ENCODE data around the gene TMOD1. TPM values are rescaled to one million over a fixed set of nuclear protein-coding genes. Genes with fewer than 3 reads are reported as not detected.

TMOD1 gene
- total RNA-seq, 1 experiment from 2014 or later: 0.14 TPM

DNA sequence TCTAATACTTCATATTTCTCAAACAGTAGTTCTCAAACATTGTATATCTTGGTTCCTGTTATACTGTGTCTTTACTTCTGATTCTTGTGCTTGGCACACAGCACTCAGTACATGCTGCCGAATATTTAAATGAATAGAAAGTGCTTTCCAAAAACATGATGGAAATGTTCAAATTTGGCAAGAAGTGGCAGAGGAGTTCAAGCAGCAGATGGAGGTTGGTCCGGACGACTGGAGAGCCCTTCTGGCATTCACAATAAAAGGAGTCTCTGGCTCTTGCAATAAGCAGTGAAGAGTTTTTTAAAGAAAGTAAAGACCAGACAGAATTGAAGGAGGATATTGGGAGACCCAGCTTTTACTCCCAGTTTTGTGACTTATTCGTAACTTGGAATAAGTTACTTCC is 95.4 kb downstream of the TMOD1 start:
- BruUV-seq (replicated peaks): no TSS peak
- DNase-seq: no peak
- no peaks in the 10 kb centered on the region for H3K9me3 Mint-ChIP-seq (ENCODE audit: low read depth, unreplicated experiment)
- TF ChIP-seq, protein P1, sequence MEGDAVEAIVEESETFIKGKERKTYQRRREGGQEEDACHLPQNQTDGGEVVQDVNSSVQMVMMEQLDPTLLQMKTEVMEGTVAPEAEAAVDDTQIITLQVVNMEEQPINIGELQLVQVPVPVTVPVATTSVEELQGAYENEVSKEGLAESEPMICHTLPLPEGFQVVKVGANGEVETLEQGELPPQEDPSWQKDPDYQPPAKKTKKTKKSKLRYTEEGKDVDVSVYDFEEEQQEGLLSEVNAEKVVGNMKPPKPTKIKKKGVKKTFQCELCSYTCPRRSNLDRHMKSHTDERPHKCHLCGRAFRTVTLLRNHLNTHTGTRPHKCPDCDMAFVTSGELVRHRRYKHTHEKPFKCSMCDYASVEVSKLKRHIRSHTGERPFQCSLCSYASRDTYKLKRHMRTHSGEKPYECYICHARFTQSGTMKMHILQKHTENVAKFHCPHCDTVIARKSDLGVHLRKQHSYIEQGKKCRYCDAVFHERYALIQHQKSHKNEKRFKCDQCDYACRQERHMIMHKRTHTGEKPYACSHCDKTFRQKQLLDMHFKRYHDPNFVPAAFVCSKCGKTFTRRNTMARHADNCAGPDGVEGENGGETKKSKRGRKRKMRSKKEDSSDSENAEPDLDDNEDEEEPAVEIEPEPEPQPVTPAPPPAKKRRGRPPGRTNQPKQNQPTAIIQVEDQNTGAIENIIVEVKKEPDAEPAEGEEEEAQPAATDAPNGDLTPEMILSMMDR (IDR thresholded peaks at IDR 0.05; ENCODE audit: unreplicated experiment): no peak
- no peak overlapping the region for H3K27ac Mint-ChIP-seq (ENCODE audit: unreplicated experiment)
- H3K27me3 Mint-ChIP-seq (ENCODE audit: unreplicated experiment): peaks cover 12% of the 10 kb centered on the region
- no peaks in the 10 kb centered on the region for H3K4me1 Mint-ChIP-seq (ENCODE audit: low read depth, unreplicated experiment)
- no peak overlapping the region for H3K4me3 Mint-ChIP-seq (ENCODE audit: low read depth, unreplicated experiment)
- peaks cover 4% of the 10 kb centered on the region for H3K36me3 Mint-ChIP-seq (ENCODE audit: insufficient read depth, unreplicated experiment)
- intact Hi-C loops (cut with micrococcal nuclease; ENCODE audit: unreplicated experiment): loop anchor here (5.0 to 10.0 kb wide), 3 partner anchors 95 to 182 kb away; partner anchors contain the start of genes TDRD7 and TMOD1
- CTCF ChIA-PET: interaction anchor here (0.5 to 0.6 kb wide), 2 partner anchors 19 to 720 kb away, joined by 3 to 7 read pairs; no protein-coding TSS in a partner anchor

DNA sequence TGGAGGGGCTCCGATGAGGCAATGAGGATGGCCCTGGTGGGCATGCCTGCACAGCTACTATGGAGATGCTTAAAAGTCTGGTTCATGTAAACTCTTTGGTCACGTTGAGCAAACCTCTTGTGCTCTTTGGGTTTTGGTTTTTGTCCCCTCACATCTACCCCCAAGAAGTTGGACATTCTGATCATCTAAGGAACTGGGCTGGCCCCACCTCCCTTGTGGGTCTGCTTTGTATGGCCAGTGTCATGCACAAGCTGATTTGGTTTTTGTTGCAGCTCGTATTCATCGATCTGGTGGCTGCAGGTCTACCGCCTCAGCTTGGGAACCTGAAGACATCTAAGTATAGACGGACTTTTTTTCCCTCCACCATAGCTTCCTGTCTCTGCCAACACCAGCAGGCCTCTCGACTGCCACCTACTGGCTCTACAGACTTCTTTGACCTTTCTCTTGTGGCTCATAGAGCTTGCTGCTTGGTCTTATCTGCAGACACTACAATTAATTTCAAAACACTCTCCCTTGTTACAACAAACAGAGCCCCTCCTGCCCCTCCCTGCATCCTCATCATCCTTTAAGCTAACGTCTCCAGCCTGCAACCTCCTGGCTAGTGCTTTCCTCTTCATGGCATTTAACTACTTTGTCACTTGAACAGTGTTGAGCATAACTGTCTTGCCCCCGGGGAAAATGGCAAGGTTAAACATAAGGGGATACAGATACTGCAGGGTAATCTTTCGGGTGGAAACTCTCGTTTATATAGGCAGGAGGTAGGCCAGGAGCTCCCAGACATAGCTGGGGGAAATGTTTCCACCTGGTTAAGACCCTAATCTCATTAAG is 97.2 kb downstream of the TMOD1 start:
- no peak overlapping the region for H3K27ac Mint-ChIP-seq (ENCODE audit: unreplicated experiment)
- peaks cover 5% of the 10 kb centered on the region for H3K27me3 Mint-ChIP-seq (ENCODE audit: unreplicated experiment)
- TF ChIP-seq, protein P1 (IDR thresholded peaks at IDR 0.05; ENCODE audit: unreplicated experiment): peak; percentile 66
- no TSS peak for BruUV-seq (replicated peaks)
- CTCF ChIA-PET: interaction anchor here (0.7 to 2.0 kb wide), 11 partner anchors 12 to 331 kb away, joined by 3 to 20 read pairs (median 3); partner anchors contain the start of genes NCBP1, TDRD7 and TSTD2
- no peak overlapping the region for H3K4me3 Mint-ChIP-seq (ENCODE audit: low read depth, unreplicated experiment)
- H3K9me3 Mint-ChIP-seq (ENCODE audit: low read depth, unreplicated experiment): no peaks in the 10 kb centered on the region
- intact Hi-C loops (cut with micrococcal nuclease; ENCODE audit: unreplicated experiment): loop anchor here (5.0 to 10.0 kb wide), 3 partner anchors 96 to 184 kb away; partner anchors contain the start of genes TDRD7 and TMOD1
- H3K4me1 Mint-ChIP-seq (ENCODE audit: low read depth, unreplicated experiment): no peaks in the 10 kb centered on the region
- peak; percentile 72 for DNase-seq
- peaks cover 4% of the 10 kb centered on the region for H3K36me3 Mint-ChIP-seq (ENCODE audit: insufficient read depth, unreplicated experiment)

DNA sequence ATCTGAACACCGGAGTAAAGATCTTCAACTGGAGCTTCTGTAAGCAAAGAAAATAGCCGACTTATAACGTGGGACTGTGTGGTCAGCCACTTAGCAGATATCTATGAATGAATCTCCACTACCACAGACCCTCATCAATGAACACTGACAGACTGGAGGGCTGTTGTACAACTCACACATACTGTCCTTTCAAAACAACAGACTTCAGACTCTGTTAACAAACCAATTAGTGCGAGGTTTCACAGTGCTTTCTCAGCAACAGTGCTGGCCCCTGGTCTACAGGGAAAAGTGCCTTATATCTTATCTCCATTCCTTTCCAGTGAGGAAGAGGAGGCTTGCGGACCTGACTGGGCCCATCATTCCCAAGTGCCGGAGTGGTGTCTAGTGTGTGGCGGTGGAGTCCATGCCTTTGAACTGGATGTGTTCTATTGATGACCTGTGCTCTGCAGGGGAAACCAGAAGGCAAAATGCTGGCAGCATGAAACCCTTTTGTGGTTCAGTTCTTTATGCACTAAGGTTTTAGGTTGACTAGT is 97.9 kb downstream of the TMOD1 start:
- TF ChIP-seq, protein P1 (IDR thresholded peaks at IDR 0.05; ENCODE audit: unreplicated experiment): no peak
- intact Hi-C loops (cut with micrococcal nuclease; ENCODE audit: unreplicated experiment): loop anchor here (5.0 to 10.0 kb wide), 3 partner anchors 97 to 185 kb away; partner anchors contain the start of genes TDRD7 and TMOD1
- DNase-seq: no peak
- no peaks in the 10 kb centered on the region for H3K27me3 Mint-ChIP-seq (ENCODE audit: unreplicated experiment)
- no peaks in the 10 kb centered on the region for H3K4me1 Mint-ChIP-seq (ENCODE audit: low read depth, unreplicated experiment)
- no peak overlapping the region for H3K27ac Mint-ChIP-seq (ENCODE audit: unreplicated experiment)
- H3K9me3 Mint-ChIP-seq (ENCODE audit: low read depth, unreplicated experiment): no peaks in the 10 kb centered on the region
- CTCF ChIA-PET: interaction anchor here (0.7 to 2.0 kb wide), 11 partner anchors 11 to 331 kb away, joined by 3 to 20 read pairs (median 3); partner anchors contain the start of genes NCBP1, TDRD7 and TSTD2
- H3K36me3 Mint-ChIP-seq (ENCODE audit: insufficient read depth, unreplicated experiment): peaks cover 4% of the 10 kb centered on the region
- no TSS peak for BruUV-seq (replicated peaks)
- no peak overlapping the region for H3K4me3 Mint-ChIP-seq (ENCODE audit: low read depth, unreplicated experiment)

DNA sequence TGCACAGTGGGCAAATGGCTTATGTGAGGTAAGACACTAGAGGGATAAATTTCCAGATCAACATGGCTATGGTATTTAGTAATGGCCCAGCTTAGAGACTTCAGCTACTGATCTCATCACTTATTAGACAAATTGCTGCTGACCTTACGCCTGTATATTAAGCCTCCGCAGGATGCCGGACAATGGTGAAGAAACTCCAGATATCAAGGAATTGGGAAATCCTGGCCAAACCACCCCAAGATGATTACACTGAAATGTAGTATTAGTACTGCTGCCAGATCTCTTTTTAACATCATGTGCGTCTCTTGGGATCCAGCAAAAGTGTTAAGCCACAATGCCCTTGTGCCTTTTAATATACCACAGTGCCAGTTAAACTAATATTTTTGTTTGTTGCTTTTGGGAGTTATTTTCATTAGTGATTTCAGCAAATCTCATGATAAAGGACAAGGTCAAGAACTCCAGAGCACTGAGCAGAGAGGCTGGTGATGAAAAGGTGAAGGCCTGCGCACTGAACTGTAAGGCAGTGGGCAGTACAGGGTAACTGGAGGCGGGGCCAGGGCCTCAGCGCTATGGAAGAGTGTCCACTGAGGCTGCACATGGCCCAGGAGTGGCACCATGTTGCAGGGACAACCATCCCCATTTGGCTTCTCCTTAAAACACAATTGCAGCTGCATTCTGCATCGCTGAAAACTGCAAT is 99.2 kb downstream of the TMOD1 start:
- Mint-ChIP-seq H3K4me3 (ENCODE audit: low read depth, unreplicated experiment) (no peak overlapping the region), H3K4me1 (ENCODE audit: low read depth, unreplicated experiment) (no peaks in the 10 kb centered on the region), H3K9me3 (ENCODE audit: low read depth, unreplicated experiment) (no peaks in the 10 kb centered on the region), H3K27me3 (ENCODE audit: unreplicated experiment) (no peaks in the 10 kb centered on the region), H3K36me3 (ENCODE audit: insufficient read depth, unreplicated experiment) (peaks cover 4% of the 10 kb centered on the region), H3K27ac (ENCODE audit: unreplicated experiment) (no peak overlapping the region)
- CTCF ChIA-PET: no interaction called here
- intact Hi-C loops (cut with micrococcal nuclease; ENCODE audit: unreplicated experiment): no loop called here
- TF ChIP-seq, protein P1 (IDR thresholded peaks at IDR 0.05; ENCODE audit: unreplicated experiment): no peak
- BruUV-seq (replicated peaks): no TSS peak
- DNase-seq: no peak
